CD4-positive, alpha-beta T cell treated with Interleukin-17A for 4 hours (primary cell): ENCODE results near the gene SPAG6.
"Not testable (repeated sequence)": the region's sequence is repeated elsewhere in the genome, so short reads cannot be mapped to it uniquely, and the experiment has no call there.

Experiments
- DNase-seq: peaks from one replicate; pipeline ENCODE4 v3.0.0-alpha.2; 2020; ENCODE audit warnings: mixed read lengths

The SPAG6 gene

GRCh38 chr10:22379059-22379458, 33.8 kb downstream of the SPAG6 start:
- no peak for DNase-seq

- DNase-seq: no peak
These were observed 36.0 kb downstream of the SPAG6 start for GRCh38 chr10:22381262-22381661.

- no peak for DNase-seq
These were observed 41.2 kb downstream of the SPAG6 start for GRCh38 chr10:22386503-22386902.

- no peak for DNase-seq
These were observed 44.7 kb downstream of the SPAG6 start for GRCh38 chr10:22389856-22390589.

GRCh38 chr10:22391600-22391999, 46.3 kb downstream of the SPAG6 start:
- DNase-seq: no peak

GRCh38 chr10:22396195-22396594, 50.9 kb downstream of the SPAG6 start:
- not testable (repeated sequence) for DNase-seq

- not testable (repeated sequence) for DNase-seq
These were observed 61.6 kb downstream of the SPAG6 start for GRCh38 chr10:22406916-22407315.

- DNase-seq: no peak
These were observed 65.1 kb downstream of the SPAG6 start for GRCh38 chr10:22410394-22410793.

GRCh38 chr10:22410846-22411245, 65.5 kb downstream of the SPAG6 start:
- no peak for DNase-seq

- no peak for DNase-seq
These were observed 68.8 kb downstream of the SPAG6 start for GRCh38 chr10:22414146-22414545.

GRCh38 chr10:22415072-22415471, 69.8 kb downstream of the SPAG6 start:
- no peak for DNase-seq

GRCh38 chr10:22417736-22418268, 72.5 kb downstream of the SPAG6 start:
- no peak for DNase-seq

- DNase-seq: peak; percentile 21
These were observed 75.7 kb downstream of the SPAG6 start for GRCh38 chr10:22420787-22421517.

- no peak for DNase-seq
These were observed 81.4 kb downstream of the SPAG6 start for GRCh38 chr10:22426653-22427052.

- no peak for DNase-seq
These were observed 81.8 kb downstream of the SPAG6 start for GRCh38 chr10:22427101-22427500.

- DNase-seq: no peak
These were observed 82.7 kb downstream of the SPAG6 start for GRCh38 chr10:22427890-22428571.

- DNase-seq: no peak
These were observed 83.8 kb downstream of the SPAG6 start for GRCh38 chr10:22429146-22429545.

GRCh38 chr10:22429981-22430421, 84.7 kb downstream of the SPAG6 start:
- DNase-seq: no peak

GRCh38 chr10:22433875-22434274, 88.6 kb downstream of the SPAG6 start:
- no peak for DNase-seq

- DNase-seq: no peak
These were observed 89.2 kb downstream of the SPAG6 start for GRCh38 chr10:22434521-22434920.

- peak; percentile 9 for DNase-seq
These were observed 90.4 kb downstream of the SPAG6 start for GRCh38 chr10:22435650-22436049.

GRCh38 chr10:22436526-22436892, 91.2 kb downstream of the SPAG6 start:
- DNase-seq: no peak

GRCh38 chr10:22436893-22437619, 91.8 kb downstream of the SPAG6 start:
- DNase-seq: peak; percentile 93
